ENCODE measurements around the gene LTA4H.
A peak's percentile ranks its signal among the peaks of the same experiment; 100 is the strongest.

The LTA4H gene

DNA sequence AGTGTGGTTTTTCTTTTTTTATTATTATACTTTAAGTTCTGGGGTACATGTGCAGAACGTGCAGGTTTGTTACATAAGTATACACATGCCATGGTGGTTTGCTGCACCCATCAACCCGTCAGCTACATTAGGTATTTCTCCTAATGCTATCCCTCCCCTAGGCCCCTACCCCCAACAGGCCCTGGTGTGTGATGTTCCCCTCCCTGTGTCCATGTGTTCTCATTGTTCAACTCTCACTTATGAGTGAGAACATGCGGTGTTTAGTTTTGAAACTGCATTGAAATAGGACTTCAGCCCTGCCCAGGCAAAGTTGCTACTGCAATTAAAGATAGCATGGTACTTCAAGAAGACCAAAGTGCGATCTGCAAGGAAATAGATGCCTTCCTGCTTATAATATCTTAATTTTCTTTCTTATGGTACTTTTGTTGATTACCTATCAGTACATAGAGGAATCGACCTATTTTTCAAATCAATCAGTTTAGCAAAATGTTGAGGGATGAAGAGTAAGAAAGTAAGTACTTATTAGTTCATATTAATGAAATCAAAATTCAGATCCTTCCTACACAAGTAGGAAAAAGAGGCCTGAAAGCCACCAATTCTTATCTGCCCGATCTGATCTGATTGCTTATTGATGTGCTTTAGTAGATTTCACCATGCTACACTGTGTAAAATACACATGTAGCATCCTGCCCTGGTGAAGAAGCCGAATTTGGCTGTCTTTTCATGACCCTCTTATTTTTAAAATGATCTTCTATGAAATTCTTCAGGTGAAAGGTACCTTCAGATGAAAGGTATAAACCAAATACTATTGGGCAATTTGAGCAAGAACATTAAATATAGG lies 1.6 kb downstream of the LTA4H start:
- no peak for DNase-seq

GRCh38 chr12:96029826-96030225 lies 5.6 kb downstream of the LTA4H start:
- DNase-seq = no peak

- DNase-seq = no peak
Observed at GRCh38 chr12:96028538-96028937, 6.8 kb downstream of the LTA4H start.

DNA sequence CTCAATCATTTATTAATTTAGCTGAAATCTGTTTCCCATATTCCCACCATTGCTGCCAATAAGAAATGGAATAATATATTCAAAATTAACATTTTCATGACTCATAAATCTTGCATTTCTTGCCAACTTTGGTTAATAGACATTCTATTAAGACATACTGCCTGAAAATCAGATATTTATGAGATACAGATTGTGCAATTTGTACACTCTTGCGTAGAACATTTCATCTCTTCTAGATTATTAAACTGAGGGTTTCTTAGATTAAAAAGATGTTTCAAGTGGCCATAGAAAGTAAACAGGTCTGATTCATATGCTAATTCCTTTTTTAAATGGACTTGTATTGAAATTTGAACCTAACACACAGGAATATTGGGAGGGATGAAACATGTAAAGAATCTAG lies 9.1 kb downstream of the LTA4H start:
- no peak for DNase-seq

DNA sequence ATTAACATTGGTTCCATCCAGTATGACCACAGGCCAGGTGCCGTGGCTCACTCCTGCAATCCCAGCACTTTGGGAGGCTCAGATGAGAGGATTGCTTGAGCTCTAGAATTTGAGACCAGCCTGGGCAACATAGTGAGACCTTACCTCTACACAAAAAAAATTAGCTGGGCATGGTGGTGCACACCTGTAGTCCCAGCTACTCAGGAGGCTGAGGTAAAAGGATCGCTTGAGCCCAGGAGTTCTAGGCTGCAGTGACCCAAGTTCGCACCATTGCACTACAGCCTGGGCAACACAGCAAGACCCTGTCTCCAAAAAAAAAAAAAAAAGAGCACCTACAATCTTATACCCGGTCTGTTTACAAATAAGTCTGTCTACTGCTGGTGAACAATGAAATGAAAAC lies 9.9 kb downstream of the LTA4H start:
- DNase-seq = no peak

GRCh38 chr12:96020314-96021003 lies 14.9 kb downstream of the LTA4H start:
- DNase-seq = no peak

GRCh38 chr12:96015672-96016071 lies 19.7 kb downstream of the LTA4H start:
- no peak for DNase-seq

DNA sequence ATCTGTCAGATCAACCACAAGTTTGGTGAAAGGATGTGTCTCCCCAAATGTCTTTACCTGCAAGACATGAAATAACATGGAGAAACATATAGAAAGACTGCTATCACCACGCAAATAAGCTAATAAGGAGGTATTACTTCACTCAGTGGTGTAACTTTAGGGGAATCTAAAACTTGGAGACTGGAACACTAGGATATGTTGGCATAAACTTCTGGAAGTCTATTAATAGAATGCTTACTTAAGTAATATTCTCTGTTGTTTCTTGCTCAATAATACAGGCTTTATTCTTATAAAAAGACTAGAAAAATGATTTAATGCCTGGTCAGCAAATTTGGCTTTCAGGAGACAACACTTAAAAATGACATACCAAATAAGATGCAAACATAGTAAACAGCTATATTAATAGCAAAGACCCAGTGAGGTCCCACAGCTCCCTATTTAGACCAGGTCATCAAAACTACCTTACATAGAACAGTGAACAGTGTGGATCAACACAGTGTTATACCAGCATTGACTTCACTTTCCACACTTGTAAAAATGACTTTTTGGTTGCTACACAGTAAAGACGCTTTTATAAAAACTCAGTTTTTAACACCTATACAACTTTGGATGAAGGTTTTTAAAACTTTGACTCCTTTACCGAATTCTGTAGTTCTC lies 20.3 kb downstream of the LTA4H start:
- DNase-seq = no peak

- DNase-seq = no peak
Observed at GRCh38 chr12:96007729-96008128, 27.7 kb downstream of the LTA4H start.

DNA sequence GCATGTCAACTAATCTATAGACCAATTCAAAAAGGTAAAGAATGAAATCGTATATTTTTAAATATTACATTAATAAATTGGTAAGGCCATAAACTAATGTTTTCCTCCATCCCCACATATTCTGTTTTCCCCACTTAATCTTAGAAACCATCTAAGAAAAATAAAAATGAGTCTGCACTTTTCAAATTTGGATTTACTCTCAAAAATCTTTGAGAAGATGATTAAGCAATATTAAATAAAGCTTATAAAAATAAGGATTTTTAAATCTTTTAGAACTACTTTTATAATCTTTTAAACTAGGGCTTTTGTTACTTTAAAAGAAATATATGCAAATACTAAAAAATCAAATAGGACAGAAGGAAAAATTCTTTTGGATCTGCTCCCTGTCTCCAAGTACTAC lies 28.7 kb downstream of the LTA4H start:
- no peak for DNase-seq

DNA sequence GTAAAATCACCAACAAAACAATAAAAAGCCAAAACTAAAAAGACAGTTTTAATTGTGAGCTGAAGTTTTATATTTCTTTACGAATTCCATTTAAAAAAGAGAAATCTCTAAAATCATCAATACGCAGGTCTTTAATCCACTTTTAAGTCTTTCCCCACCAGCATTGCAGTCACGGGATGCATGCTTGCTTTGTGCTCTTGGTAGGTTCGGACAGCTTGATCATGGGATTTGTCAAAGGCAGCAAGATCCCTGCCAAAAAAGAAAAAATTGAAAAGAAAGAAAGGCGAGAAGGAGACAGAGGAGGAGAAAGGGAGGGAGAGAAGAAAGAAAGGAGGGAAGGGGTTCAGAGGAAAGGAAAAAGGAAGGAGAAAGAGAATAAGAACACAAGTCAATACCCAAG lies 34.5 kb downstream of the LTA4H start:
- DNase-seq = no peak

- DNase-seq = no peak
Observed at GRCh38 chr12:95999484-95999883, 35.9 kb downstream of the LTA4H start.

DNA sequence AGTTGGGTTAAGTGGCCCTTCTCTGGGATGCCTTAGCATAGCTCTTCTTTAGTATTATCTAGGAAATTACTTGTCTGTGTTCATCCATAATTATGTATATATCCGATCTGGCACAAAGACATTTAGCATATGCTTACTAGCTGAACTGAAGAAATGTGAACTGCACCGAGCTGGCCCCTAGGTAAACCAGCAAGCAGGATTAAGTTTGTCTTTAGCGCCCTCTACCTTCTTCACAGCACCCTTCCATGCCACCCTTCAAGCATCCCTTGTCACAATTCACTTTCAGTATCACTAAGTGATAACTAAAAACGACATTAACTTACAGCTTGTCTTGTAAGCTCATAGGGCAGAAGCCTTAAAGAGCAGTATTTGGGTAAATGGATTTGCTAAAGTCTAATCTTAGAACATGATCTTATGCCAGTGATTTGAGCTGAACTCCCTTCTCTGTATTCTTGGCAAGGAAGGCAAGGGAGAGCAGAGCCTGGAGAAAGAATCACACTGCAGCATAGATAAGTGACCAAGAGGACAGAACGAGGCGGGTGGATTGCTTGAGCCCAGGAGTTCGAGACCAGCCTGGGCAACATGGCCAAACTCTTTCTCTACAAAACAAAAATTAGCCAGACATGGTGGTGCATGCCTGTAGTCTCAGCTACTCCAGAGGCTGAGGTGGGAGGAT lies 36.6 kb downstream of the LTA4H start:
- peak; percentile 67 for DNase-seq

- no peak for DNase-seq
Observed at GRCh38 chr12:95997911-95998510, 37.4 kb downstream of the LTA4H start.

- no peak for DNase-seq
Observed at GRCh38 chr12:95997276-95997675, 38.1 kb downstream of the LTA4H start.

DNA sequence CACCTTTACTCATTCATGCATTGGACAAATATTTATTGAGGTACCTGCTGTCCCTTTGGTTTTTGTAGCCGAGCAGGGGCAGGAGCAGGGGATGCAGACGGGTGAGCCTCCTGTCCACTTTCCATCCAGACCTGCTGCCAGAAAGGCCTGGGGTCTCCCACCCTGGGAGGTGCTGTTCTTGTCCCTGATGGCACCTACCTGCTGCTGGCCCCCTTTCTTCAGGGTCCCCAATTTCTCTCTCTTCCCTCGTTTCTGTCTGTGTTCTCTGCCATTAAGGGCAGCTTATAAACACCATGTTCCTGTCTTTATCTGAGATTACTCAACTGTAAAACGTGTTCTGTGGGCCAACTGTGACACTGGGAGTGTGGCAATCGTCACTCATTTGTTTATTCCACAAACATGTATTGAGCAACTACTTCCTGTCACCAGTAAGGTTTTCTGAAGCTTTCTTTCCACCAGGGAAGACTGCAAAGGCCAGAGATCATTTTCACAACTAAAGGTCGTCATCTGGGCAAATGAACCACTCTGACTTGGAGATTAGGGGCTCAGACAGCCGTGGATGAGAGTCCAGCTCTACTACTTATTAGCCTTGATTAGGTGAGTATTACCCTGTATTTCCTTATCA lies 39.2 kb downstream of the LTA4H start, which contains the start of gene HAL:
TSS of gene HAL (minus strand) at position 311 of the 625 bp plus-strand sequence. CDS start 434 bp downstream, outside the sequence.
- DNase-seq = no peak

DNA sequence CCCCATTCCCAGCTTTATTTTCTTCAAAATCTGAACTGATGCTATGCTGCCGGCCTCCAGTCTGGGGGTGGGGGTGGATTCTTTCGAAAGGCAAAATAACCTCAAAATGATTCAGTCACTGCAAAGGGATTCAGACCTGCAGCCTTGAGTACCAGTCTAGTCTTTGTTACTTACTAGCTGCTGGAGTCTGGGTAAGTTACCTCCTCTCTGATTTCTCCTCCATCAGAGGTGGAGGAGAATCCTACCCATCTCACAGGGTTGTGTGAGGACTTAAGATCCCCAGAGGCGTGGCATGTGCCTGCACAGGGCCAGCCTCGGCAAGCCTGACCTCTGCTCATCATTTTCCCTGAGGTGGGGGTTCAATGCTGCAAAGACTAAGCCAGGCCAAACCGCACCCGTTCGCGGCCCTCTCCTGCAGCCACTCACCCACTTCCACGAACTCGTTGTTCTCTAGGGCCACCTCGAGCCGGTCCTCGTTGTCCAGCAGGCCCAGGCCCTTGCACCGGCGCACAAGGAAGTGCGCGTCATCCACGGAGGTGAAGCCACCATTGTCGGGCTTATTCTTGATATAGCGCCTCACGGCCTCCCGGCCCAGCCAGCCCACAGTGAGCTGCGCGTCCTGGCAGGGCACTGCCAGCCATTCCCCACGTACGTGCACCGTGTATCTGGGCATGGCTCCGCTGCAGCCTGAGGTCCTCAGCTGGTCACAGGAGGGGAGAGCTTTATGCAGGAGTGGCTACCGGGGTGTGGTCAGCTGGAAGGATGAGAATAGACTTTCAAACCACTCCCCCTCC lies 40.0 kb downstream of the LTA4H start:
- no peak for DNase-seq

DNA sequence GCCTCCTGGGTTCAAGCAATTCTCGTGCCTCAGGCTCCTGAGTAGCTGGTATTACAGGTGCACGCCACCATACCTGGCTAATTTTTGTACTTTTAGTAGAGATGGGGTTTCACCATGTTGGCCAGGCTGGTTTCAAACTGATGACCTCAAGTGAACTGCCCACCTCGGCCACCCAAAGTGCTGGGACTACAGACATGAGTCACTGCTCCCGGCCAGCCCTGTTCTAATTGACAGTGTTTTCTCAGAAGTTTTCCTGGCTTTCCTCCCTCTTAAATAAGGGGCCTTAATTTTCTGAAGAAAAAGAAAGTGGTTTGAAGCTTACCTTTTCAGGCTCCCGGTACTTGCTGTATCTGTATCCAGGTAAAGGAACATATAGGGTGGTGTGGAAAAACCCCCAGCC lies 40.9 kb downstream of the LTA4H start:
- DNase-seq = no peak

- no peak for DNase-seq
Observed at GRCh38 chr12:95993907-95994306, 41.5 kb downstream of the LTA4H start.

DNA sequence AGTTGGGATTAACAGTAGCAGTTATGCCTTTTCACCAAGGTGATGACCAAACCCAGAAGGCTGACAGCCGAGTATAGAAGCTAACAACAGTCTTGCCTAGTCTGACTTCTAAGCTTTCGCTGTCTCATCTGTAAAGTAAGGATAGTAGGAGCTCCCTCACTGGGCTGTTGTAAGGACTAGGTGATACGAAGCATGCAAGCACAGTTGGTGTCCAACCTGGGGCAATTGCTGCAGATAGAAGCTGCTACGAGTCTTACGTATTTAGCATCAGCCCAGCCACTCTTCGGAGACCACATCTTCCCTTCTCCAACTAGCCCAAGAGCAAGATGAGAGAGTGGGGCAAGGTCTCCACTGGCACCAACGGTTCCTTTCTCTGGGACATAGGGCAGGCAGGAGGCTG lies 45.3 kb downstream of the LTA4H start:
- no peak for DNase-seq

DNA sequence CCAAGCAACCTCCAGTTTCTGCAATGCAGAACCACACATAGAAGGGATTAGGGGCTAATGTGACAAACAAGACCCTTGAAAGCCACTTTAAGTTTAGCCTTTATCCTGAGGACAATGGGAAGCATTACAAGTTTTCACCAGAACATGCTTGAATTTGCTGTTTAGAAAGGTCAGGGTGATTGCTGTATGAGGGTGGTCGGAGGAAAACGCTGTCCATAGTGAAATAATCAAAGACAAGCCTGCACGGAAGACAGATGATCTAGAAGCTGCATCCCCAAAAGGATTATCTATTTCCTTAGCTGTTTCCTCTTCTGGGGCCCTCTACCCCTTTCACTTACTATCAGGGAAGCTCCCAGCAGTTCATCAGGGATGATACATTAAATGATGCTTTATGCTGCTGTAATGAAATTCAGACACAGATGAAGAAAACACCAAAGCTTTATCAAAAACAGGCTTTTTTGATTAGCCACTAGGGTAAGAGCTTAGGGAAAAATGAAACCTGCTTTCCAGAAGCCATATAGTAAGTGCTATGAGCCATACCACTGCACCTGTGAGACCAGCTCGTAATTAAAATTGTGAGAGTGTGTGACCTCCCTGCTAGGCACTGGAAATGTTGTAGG lies 45.8 kb downstream of the LTA4H start:
- DNase-seq = no peak
